ENCODE measurements around the gene ARHGEF2.

- no peak for TF ChIP-seq CTCF (conservative IDR thresholded peaks at IDR 0.05; ENCODE audit: low read length)
- no peak for TF ChIP-seq EZH2phosphoT487 (IDR thresholded peaks at IDR 0.05; ENCODE audit: borderline replicate concordance, low read depth, low read length)
Observed at GRCh38 chr1:155970531-155971167, 7.7 kb downstream of the ARHGEF2 start.
